Endothelial cell (in vitro differentiated cells): ENCODE measurements around the gene COX8C. TPM values are rescaled to one million over a fixed set of nuclear protein-coding genes. Genes with fewer than 3 reads are reported as not detected.

ENCODE experiments used
- DNase-seq: peaks from one replicate; pipeline ENCODE4 v3.0.0; 2021; ENCODE audit warnings: low spot score
- H3K27ac Mint-ChIP-seq: one replicate; pipeline ENCODE4 v1.8.0; 2021; ENCODE audit warnings: mixed read lengths, inconsistent platforms; ENCODE audit not compliant: unreplicated experiment
- H3K27me3 Mint-ChIP-seq: one replicate; pipeline ENCODE4 v1.8.0; 2021; ENCODE audit warnings: mild to moderate bottlenecking, moderate library complexity, mixed read lengths, inconsistent platforms; ENCODE audit not compliant: unreplicated experiment
- H3K36me3 Mint-ChIP-seq: one replicate; pipeline ENCODE4 v1.8.0; 2021; ENCODE audit warnings: mild to moderate bottlenecking, low read depth, mixed read lengths, inconsistent platforms; ENCODE audit not compliant: unreplicated experiment
- H3K4me1 Mint-ChIP-seq: one replicate; pipeline ENCODE4 v1.8.0; 2021; ENCODE audit warnings: mild to moderate bottlenecking, mixed read lengths, inconsistent platforms; ENCODE audit not compliant: unreplicated experiment
- H3K4me3 Mint-ChIP-seq: one replicate; pipeline ENCODE4 v1.8.0; 2021; ENCODE audit warnings: mild to moderate bottlenecking, mixed read lengths, inconsistent platforms; ENCODE audit not compliant: unreplicated experiment
- H3K9me3 Mint-ChIP-seq: one replicate; pipeline ENCODE4 v1.8.0; 2021; ENCODE audit warnings: mixed read lengths, inconsistent platforms; ENCODE audit not compliant: unreplicated experiment
- total RNA-seq: library from RNA; stranded (reverse); fragmentation: NEBNext Ultra II Directional; extraction: Animal tissue kit (Norgen Biotek cat#: 25700); gene quantifications from one replicate; pipeline ENCODE4 v1.2.1, GENCODE V29; 2021; ENCODE audit not compliant: unreplicated experiment
- TF ChIP-seq, protein P1 (sequence below): fragments of 200-600 bp; sonication (generic); IDR thresholded peaks from one replicate; pipeline ENCODE4 v1.5.0; 2021; ENCODE audit warnings: antibody characterized with exemption; ENCODE audit not compliant: unreplicated experiment

Gene COX8C
- total RNA-seq, 1 donor from 2014 or later: not detected

DNA sequence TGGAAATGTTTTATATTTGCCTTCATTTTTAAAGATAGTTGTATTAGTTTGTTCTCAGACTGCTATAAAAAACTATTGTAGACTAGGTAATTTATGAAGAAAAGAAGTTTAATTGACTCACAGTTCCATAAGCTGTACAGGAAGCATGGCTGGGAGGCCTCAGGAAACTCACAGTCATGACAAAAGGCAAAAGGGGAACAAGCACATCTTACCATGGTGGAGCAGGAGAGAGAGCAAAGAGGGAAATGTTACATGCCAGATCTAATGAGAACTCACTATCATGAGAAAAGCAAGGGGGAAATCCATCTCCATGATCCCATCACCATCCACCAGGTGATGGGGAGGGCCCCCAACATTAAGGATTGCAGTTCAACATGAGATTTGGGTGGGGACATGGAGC, 48.2 kb downstream of the COX8C start:
- TF ChIP-seq, protein P1, sequence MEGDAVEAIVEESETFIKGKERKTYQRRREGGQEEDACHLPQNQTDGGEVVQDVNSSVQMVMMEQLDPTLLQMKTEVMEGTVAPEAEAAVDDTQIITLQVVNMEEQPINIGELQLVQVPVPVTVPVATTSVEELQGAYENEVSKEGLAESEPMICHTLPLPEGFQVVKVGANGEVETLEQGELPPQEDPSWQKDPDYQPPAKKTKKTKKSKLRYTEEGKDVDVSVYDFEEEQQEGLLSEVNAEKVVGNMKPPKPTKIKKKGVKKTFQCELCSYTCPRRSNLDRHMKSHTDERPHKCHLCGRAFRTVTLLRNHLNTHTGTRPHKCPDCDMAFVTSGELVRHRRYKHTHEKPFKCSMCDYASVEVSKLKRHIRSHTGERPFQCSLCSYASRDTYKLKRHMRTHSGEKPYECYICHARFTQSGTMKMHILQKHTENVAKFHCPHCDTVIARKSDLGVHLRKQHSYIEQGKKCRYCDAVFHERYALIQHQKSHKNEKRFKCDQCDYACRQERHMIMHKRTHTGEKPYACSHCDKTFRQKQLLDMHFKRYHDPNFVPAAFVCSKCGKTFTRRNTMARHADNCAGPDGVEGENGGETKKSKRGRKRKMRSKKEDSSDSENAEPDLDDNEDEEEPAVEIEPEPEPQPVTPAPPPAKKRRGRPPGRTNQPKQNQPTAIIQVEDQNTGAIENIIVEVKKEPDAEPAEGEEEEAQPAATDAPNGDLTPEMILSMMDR: no peak
- no peaks in the 10 kb centered on the region for H3K27me3 Mint-ChIP-seq
- H3K27ac Mint-ChIP-seq: no peak overlapping the region
- H3K9me3 Mint-ChIP-seq: no peaks in the 10 kb centered on the region
- DNase-seq: no peak
- no peaks in the 10 kb centered on the region for H3K36me3 Mint-ChIP-seq
- peaks cover 5% of the 10 kb centered on the region for H3K4me1 Mint-ChIP-seq
- H3K4me3 Mint-ChIP-seq: no peak overlapping the region

DNA sequence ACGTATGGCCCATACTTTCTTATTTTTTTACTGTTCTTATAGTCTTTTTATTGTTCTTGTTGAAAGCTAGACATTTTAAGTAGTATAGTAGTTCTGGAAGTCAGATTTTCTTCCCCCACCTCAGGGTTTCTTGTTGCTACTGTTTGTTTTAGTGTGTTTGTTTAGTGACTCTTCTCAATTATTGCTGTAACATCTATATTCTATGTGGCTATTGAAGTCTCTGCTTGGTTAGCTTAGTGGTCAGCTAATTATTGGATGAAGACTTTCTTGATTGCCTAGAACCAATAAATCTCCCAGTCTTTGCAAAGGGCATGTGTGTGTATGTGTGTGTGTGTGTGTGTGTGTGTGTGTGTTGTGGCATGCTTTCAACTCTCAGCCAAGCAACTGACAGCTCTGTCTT, 49.5 kb downstream of the COX8C start:
- Mint-ChIP-seq H3K4me1 (peaks cover 5% of the 10 kb centered on the region), H3K9me3 (no peaks in the 10 kb centered on the region), H3K27ac (no peak overlapping the region), H3K27me3 (no peaks in the 10 kb centered on the region), H3K36me3 (no peaks in the 10 kb centered on the region), H3K4me3 (no peak overlapping the region)
- no peak for DNase-seq
- TF ChIP-seq, protein P1: no peak

Other genes with a start within 250 kb of the COX8C start
- gene ITPK1, start 231.3 kb upstream of the COX8C start, total RNA-seq: 39.2 TPM
- gene MOAP1, start 162.3 kb upstream of the COX8C start, total RNA-seq: 22.4 TPM
- gene LYSET, start 161.9 kb upstream of the COX8C start, total RNA-seq: 13.6 TPM
- gene GON7, start 140.1 kb upstream of the COX8C start, total RNA-seq: 15.5 TPM
- gene UBR7, start 139.9 kb upstream of the COX8C start, total RNA-seq: 35.8 TPM
- gene BTBD7, start 14.1 kb upstream of the COX8C start, total RNA-seq: 71.1 TPM
- gene UNC79, start 83.8 kb downstream of the COX8C start, total RNA-seq: 0.69 TPM